ENCODE measurements around the gene CLOCK. TPM values are rescaled to one million over a fixed set of nuclear protein-coding genes. Genes with fewer than 3 reads are reported as not detected.
A peak's percentile ranks its signal among the peaks of the same experiment; 100 is the strongest.

Gene CLOCK
- total RNA-seq, 1 donor from 2014 or later = 20.4 TPM

DNA sequence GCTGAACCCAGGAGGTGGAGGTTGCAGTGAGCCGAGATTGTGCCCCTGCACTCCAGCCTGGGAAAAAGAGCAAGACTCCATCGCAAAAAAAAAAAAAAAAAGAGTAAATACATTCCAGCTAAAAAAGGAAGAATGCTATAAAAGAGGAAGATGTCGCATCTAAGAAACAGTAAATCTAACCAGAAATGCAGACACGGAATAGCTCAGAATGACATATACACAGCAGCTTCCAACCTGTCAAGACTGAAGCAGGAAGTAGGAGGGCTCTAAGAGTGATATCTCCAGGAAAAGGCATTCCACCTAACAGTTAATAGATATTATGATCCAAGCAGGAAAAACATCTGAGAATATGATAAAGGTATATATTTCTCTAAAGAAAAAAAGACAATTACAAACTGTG lies 16.0 kb downstream of the CLOCK start:
- Mint-ChIP-seq H3K36me3 (ENCODE audit: unreplicated experiment) (peaks cover 33% of the 10 kb centered on the region), H3K4me1 (ENCODE audit: unreplicated experiment) (peaks cover 2% of the 10 kb centered on the region), H3K27ac (ENCODE audit: unreplicated experiment) (no peak overlapping the region), H3K4me3 (ENCODE audit: unreplicated experiment) (no peak overlapping the region), H3K27me3 (ENCODE audit: unreplicated experiment) (no peaks in the 10 kb centered on the region), H3K9me3 (ENCODE audit: unreplicated experiment) (peaks cover 21% of the 10 kb centered on the region)
- no peak for DNase-seq (ENCODE audit: extremely low spot score, unreplicated experiment)
- TF ChIP-seq, protein P1, sequence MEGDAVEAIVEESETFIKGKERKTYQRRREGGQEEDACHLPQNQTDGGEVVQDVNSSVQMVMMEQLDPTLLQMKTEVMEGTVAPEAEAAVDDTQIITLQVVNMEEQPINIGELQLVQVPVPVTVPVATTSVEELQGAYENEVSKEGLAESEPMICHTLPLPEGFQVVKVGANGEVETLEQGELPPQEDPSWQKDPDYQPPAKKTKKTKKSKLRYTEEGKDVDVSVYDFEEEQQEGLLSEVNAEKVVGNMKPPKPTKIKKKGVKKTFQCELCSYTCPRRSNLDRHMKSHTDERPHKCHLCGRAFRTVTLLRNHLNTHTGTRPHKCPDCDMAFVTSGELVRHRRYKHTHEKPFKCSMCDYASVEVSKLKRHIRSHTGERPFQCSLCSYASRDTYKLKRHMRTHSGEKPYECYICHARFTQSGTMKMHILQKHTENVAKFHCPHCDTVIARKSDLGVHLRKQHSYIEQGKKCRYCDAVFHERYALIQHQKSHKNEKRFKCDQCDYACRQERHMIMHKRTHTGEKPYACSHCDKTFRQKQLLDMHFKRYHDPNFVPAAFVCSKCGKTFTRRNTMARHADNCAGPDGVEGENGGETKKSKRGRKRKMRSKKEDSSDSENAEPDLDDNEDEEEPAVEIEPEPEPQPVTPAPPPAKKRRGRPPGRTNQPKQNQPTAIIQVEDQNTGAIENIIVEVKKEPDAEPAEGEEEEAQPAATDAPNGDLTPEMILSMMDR (IDR thresholded peaks at IDR 0.05) = no peak

DNA sequence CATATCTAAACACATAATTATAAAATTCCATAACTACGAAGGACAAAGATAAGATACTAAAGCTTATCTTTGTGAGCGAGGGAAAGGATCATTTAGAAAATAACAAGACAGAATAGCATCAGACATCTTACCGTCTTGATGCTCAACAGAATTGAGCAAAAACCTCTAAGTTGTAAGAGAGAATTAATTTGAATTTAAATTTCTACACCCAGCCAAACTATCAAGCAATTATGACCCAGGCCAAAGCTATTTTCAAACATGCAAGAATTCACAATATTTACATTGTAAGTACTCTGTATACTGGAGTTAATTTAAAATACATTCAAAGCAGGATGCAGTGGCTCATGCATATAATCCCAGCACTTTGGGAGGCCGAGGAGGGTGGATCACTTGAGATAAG lies 16.5 kb downstream of the CLOCK start:
- Mint-ChIP-seq H3K9me3 (ENCODE audit: unreplicated experiment) (peaks cover 21% of the 10 kb centered on the region), H3K4me1 (ENCODE audit: unreplicated experiment) (peaks cover 2% of the 10 kb centered on the region), H3K27ac (ENCODE audit: unreplicated experiment) (no peak overlapping the region), H3K4me3 (ENCODE audit: unreplicated experiment) (no peak overlapping the region), H3K27me3 (ENCODE audit: unreplicated experiment) (no peaks in the 10 kb centered on the region), H3K36me3 (ENCODE audit: unreplicated experiment) (peaks cover 33% of the 10 kb centered on the region)
- no peak for DNase-seq (ENCODE audit: extremely low spot score, unreplicated experiment)
- TF ChIP-seq, protein P1 (IDR thresholded peaks at IDR 0.05) = no peak

DNA sequence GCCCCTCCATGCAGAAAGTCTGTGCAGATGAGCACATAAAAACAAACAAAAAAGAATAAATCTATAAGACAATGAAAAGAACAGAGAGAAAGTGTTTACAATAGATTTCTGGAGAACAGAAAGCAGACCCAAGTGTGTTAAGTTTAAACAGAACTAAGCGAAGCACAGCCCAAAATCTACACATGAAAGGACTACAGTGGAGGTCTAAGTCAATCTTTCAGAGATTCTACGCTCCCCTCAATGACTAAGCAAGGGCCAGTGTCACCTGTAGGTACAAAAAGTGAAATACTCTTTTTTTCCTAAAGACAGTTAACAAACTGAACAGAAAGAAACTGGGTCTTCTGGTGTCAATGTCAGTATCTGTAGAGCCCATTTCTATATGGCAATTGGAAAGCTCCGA lies 18.2 kb downstream of the CLOCK start:
- H3K4me3 Mint-ChIP-seq (ENCODE audit: unreplicated experiment) = no peak overlapping the region
- DNase-seq (ENCODE audit: extremely low spot score, unreplicated experiment) = no peak

DNA sequence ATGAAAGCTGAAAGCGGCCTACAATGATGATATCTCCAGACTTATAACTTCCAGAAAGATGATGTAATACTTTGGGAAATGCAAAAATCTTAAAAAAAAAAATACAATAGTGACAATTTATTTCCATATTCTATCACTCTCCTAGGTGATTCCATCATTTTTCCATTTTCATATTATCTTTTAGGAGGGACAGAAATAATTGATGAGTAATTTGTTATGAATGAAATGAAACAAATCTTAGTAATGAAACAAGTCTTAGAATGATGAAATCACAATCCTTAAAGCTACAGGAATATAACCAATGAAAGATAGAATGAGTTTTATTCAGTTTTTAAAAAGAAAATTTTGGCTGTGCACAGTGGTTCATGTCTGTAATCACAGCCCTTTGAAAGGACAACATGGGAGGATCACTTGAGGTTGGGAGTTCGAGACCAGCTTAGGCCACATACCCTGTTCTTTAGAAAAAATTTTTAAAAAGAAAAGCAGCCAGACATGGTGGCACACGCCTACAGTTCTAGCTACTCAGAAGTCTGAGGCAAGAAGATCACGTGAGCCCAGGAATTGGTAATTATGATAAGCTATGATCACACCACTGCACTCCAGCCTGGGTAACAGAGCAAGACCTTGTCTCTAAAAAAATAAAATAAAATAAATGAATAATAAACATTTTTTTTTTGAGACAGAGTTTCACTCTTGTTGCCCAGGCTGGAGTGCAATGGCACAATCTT lies 21.7 kb downstream of the CLOCK start:
- Mint-ChIP-seq H3K4me3 (ENCODE audit: unreplicated experiment) (no peak overlapping the region), H3K27me3 (ENCODE audit: unreplicated experiment) (no peaks in the 10 kb centered on the region), H3K9me3 (ENCODE audit: unreplicated experiment) (peaks cover 5% of the 10 kb centered on the region), H3K36me3 (ENCODE audit: unreplicated experiment) (peaks cover 7% of the 10 kb centered on the region), H3K27ac (ENCODE audit: unreplicated experiment) (peak overlapping the region; percentile 24), H3K4me1 (ENCODE audit: unreplicated experiment) (peaks cover 12% of the 10 kb centered on the region)
- TF ChIP-seq, protein P1 (IDR thresholded peaks at IDR 0.05) = no peak
- DNase-seq (ENCODE audit: extremely low spot score, unreplicated experiment) = no peak

More for the DNA sequence above, 18.2 kb downstream of the CLOCK start:
- Mint-ChIP-seq H3K27me3 (ENCODE audit: unreplicated experiment) (no peaks in the 10 kb centered on the region), H3K9me3 (ENCODE audit: unreplicated experiment) (peaks cover 18% of the 10 kb centered on the region), H3K27ac (ENCODE audit: unreplicated experiment) (no peak overlapping the region), H3K36me3 (ENCODE audit: unreplicated experiment) (peaks cover 26% of the 10 kb centered on the region), H3K4me1 (ENCODE audit: unreplicated experiment) (peaks cover 10% of the 10 kb centered on the region)
- TF ChIP-seq, protein P1 (IDR thresholded peaks at IDR 0.05) = no peak

DNA sequence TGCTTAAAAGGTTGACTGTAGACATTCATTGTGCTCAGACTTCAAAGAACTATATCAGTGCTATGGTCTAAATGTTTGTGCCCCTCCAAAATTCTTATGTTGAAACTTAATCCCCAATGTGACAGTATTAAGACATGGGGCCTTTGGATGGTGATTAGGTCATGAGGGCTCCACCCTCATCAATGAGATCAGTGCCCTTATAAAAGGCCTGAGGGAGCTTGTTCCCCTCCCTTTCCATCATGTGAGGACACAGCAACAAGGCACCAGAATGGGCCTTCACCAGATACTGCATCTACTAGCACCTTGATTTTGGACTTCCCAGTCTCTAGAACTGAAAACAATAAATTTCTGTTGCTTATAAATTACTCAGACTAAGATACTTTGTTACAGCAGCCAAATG lies 28.3 kb downstream of the CLOCK start:
- H3K36me3 Mint-ChIP-seq (ENCODE audit: unreplicated experiment) = no peaks in the 10 kb centered on the region
- H3K4me3 Mint-ChIP-seq (ENCODE audit: unreplicated experiment) = no peak overlapping the region
- H3K27ac Mint-ChIP-seq (ENCODE audit: unreplicated experiment) = no peak overlapping the region
- TF ChIP-seq, protein P1 (IDR thresholded peaks at IDR 0.05) = no peak
- H3K9me3 Mint-ChIP-seq (ENCODE audit: unreplicated experiment) = peaks cover 3% of the 10 kb centered on the region
- no peak for DNase-seq (ENCODE audit: extremely low spot score, unreplicated experiment)
- no peaks in the 10 kb centered on the region for H3K27me3 Mint-ChIP-seq (ENCODE audit: unreplicated experiment)
- peaks cover 6% of the 10 kb centered on the region for H3K4me1 Mint-ChIP-seq (ENCODE audit: unreplicated experiment)
